HepG2 (cell line): ENCODE results near the gene ANKS1A.

ENCODE experiments used
- RFX5 ChIP-seq: IDR thresholded peaks from 2 replicates; pipeline ENCODE4 v1.6.1; 2011; ENCODE audit warnings: low read depth, low read length, improper control_type of control experiment
- TARDBP ChIP-seq: sonication (generic); formaldehyde crosslinking; IDR thresholded peaks from 2 replicates; pipeline ENCODE4 v1.8.0; 2022; ENCODE audit warnings: mild to moderate bottlenecking, missing genetic modification reagents

DNA sequence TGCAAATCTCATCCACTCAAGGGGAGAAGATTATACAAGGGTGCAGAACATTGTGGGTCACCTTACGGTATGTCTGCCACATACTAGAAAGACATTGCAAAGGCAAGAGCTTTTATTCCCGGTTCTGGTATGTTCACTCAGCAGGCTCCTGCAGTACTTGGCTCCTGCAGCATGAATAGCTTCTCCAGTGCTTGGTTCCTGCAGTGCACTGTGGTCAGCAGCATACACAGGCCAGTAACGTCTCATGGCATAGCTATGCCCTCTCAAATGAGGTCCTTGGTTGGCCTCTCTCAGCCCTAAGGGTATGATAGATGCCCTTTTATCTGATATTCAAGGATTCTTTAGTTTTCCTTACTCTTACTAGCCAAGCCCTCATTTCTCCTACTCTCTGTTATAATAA is 239.4 kb downstream of the ANKS1A start:
- TF ChIP-seq RFX5 (no peak), TARDBP (CRISPR knock-in tag) (no peak)
